Calu3 (cell line): ENCODE data around the gene ZNF467. TPM values are rescaled to one million over a fixed set of nuclear protein-coding genes. Genes with fewer than 3 reads are reported as not detected.

Experiments used
- BruUV-seq: library from RNA; stranded (reverse); fragments of 400-500 nt; replicated peaks from 2 replicates; lab custom pipeline; 2021; lab: Mats Ljungman, UMichigan
- CTCF ChIA-PET: fragments of 300-600 bp; sonication (Branson Sonifier 250); formaldehyde crosslinking; loops from one replicate; lab custom pipeline; 2022; ENCODE audit warnings: antibody characterized with exemption; lab: Charles Lee
- DNase-seq: peaks from one replicate; pipeline ENCODE4 v3.0.0; 2022
- H3K27ac Mint-ChIP-seq: one replicate; pipeline ENCODE4 v1.8.0; 2022; ENCODE audit warnings: mixed read lengths; ENCODE audit not compliant: unreplicated experiment
- H3K27me3 Mint-ChIP-seq: one replicate; pipeline ENCODE4 v1.8.0; 2022; ENCODE audit warnings: mixed read lengths; ENCODE audit not compliant: unreplicated experiment
- H3K36me3 Mint-ChIP-seq: one replicate; pipeline ENCODE4 v1.8.0; 2022; ENCODE audit warnings: mild to moderate bottlenecking, moderate library complexity, mixed read lengths; ENCODE audit not compliant: insufficient read depth, unreplicated experiment
- H3K4me1 Mint-ChIP-seq: one replicate; pipeline ENCODE4 v1.8.0; 2022; ENCODE audit warnings: mild to moderate bottlenecking, low read depth, mixed read lengths; ENCODE audit not compliant: unreplicated experiment
- H3K4me3 Mint-ChIP-seq: one replicate; pipeline ENCODE4 v1.8.0; 2022; ENCODE audit warnings: mild to moderate bottlenecking, low read depth, moderate library complexity, mixed read lengths; ENCODE audit not compliant: unreplicated experiment
- H3K9me3 Mint-ChIP-seq: one replicate; pipeline ENCODE4 v1.8.0; 2022; ENCODE audit warnings: low read depth, mixed read lengths; ENCODE audit not compliant: unreplicated experiment
- intact Hi-C: fragments of 100-400 bp; cut with micrococcal nuclease; formaldehyde crosslinking; loops from one replicate; pipeline ENCODE4 v1.10.0; 2022; ENCODE audit not compliant: unreplicated experiment
- total RNA-seq: library from RNA; stranded (reverse); gene quantifications from 2 replicates; pipeline ENCODE4 v1.2.3, GENCODE V29; 2022
- TF ChIP-seq, protein P1 (sequence below): fragments of 200-600 bp; IDR thresholded peaks from one replicate; pipeline ENCODE4 v1.8.0; 2022; ENCODE audit warnings: antibody characterized with exemption; ENCODE audit not compliant: unreplicated experiment

ZNF467 gene
- total RNA-seq, 1 experiment from 2014 or later: 0.54 TPM

GRCh38 chr7:149731207-149731955, 42.0 kb downstream of the ZNF467 start:
- CTCF ChIA-PET: no interaction called here
- DNase-seq: no peak
- Mint-ChIP-seq H3K9me3 (no peaks in the 10 kb centered on the region), H3K27me3 (no peaks in the 10 kb centered on the region), H3K4me1 (no peaks in the 10 kb centered on the region), H3K27ac (no peak overlapping the region), H3K36me3 (peaks cover 10% of the 10 kb centered on the region), H3K4me3 (no peak overlapping the region)
- BruUV-seq: no TSS peak
- TF ChIP-seq, protein P1, sequence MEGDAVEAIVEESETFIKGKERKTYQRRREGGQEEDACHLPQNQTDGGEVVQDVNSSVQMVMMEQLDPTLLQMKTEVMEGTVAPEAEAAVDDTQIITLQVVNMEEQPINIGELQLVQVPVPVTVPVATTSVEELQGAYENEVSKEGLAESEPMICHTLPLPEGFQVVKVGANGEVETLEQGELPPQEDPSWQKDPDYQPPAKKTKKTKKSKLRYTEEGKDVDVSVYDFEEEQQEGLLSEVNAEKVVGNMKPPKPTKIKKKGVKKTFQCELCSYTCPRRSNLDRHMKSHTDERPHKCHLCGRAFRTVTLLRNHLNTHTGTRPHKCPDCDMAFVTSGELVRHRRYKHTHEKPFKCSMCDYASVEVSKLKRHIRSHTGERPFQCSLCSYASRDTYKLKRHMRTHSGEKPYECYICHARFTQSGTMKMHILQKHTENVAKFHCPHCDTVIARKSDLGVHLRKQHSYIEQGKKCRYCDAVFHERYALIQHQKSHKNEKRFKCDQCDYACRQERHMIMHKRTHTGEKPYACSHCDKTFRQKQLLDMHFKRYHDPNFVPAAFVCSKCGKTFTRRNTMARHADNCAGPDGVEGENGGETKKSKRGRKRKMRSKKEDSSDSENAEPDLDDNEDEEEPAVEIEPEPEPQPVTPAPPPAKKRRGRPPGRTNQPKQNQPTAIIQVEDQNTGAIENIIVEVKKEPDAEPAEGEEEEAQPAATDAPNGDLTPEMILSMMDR: no peak
- intact Hi-C loops: no loop called here

- H3K36me3 Mint-ChIP-seq: peaks cover 21% of the 10 kb centered on the region
- H3K4me3 Mint-ChIP-seq: no peak overlapping the region
- no peaks in the 10 kb centered on the region for H3K9me3 Mint-ChIP-seq
- no TSS peak for BruUV-seq
- CTCF ChIA-PET: interaction anchor here (0.9 kb wide), 1 partner anchor 68 kb away, joined by 3 read pairs; no protein-coding TSS in a partner anchor
- DNase-seq: no peak
- TF ChIP-seq, protein P1: no peak
- intact Hi-C loops: no loop called here
- no peak overlapping the region for H3K27ac Mint-ChIP-seq
- H3K27me3 Mint-ChIP-seq: no peaks in the 10 kb centered on the region
- no peaks in the 10 kb centered on the region for H3K4me1 Mint-ChIP-seq
Measured at GRCh38 chr7:149729983-149730801, 43.2 kb downstream of the ZNF467 start.

- no TSS peak for BruUV-seq
- intact Hi-C loops: no loop called here
- Mint-ChIP-seq H3K36me3 (peaks cover 26% of the 10 kb centered on the region), H3K4me3 (no peak overlapping the region), H3K27me3 (no peaks in the 10 kb centered on the region), H3K4me1 (no peaks in the 10 kb centered on the region), H3K9me3 (no peaks in the 10 kb centered on the region), H3K27ac (no peak overlapping the region)
- DNase-seq: no peak
- TF ChIP-seq, protein P1: no peak
- CTCF ChIA-PET: interaction anchor here (0.9 kb wide), 1 partner anchor 67 kb away, joined by 3 read pairs; no protein-coding TSS in a partner anchor
Measured at GRCh38 chr7:149729586-149729982, 43.8 kb downstream of the ZNF467 start.

DNA sequence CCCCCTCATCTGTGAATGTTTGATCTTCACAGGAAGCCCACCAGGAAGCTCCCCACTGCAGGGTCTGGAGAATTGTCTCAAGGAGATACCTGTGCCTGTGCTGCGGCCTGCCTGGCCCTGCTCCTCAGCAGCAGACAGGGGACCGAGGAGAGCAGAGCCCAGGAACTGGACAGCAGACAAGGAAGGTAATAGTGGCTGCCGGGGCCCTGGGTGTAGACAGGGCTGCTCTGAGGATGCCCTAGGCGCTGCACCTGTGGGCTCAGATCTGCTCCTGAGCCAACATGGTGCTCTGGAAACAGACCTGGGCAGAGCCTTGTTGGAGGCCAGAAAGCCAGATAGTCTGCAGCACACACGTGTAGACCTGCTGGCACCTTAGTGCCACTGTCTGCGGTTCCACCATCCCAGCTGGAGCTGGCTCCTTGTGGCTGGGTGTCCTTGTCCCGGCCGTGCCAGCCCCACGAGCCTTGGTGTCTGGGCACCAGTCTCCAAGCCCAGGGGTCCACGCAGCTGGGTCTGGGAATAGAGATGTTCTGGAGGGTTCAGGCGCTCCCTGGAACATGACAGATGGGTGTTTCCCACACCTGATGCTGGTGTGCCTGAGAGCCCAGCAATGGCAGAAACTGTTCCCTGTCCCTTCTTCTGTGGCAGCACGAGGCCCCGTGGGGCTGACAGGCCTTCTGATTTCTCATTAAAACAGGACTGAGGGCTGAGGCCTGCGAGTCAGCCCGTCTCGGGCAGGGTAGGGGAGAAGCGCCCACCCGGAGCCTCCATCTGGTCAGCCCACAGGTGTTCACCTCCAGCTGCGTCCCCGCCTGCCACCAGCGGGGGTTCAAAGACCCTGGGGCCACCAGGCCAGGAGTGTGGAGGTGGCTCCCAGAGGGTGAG, 44.7 kb downstream of the ZNF467 start:
- no peak overlapping the region for H3K27ac Mint-ChIP-seq
- no peaks in the 10 kb centered on the region for H3K9me3 Mint-ChIP-seq
- intact Hi-C loops: no loop called here
- no peaks in the 10 kb centered on the region for H3K27me3 Mint-ChIP-seq
- H3K4me3 Mint-ChIP-seq: no peak overlapping the region
- peaks cover 23% of the 10 kb centered on the region for H3K36me3 Mint-ChIP-seq
- TF ChIP-seq, protein P1: no peak
- BruUV-seq: no TSS peak
- no peaks in the 10 kb centered on the region for H3K4me1 Mint-ChIP-seq
- CTCF ChIA-PET: no interaction called here
- DNase-seq: no peak
